Eye (tissue), 1 donor: ENCODE measurements around the gene LPIN1.
"Not testable (repeated sequence)": the region's sequence is repeated elsewhere in the genome, so short reads cannot be mapped to it uniquely, and the experiment has no call there.

Experiments used
- DNase-seq: peaks from one replicate; pipeline ENCODE4 v3.0.0-alpha.2; 2015

The LPIN1 gene

GRCh38 chr2:11813345-11813744 lies 66.9 kb downstream of the LPIN1 start:
- DNase-seq, result not testable (repeated sequence)

- DNase-seq, result no peak
Observed at GRCh38 chr2:11813951-11814350, 67.5 kb downstream of the LPIN1 start.

GRCh38 chr2:11814979-11815510 lies 68.6 kb downstream of the LPIN1 start:
- DNase-seq, result no peak

DNA sequence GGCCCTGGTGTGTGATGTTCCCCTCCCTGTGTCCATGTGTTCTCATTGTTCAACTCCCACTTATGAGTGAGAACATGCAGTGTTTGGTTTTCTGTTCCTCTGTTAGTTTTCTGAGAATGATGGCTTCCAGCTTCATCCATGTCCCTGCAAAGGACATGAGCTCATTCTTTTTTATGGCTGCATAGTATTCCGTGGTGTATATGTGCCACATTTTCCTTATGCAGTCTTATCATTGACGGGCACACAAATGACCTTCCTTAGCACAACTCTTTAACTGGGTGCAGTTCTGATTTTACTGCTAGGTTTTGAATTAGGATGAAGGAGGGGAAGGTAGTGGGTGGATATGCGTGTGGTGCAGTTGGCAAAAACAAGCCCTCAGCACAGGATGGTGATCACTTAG lies 70.5 kb downstream of the LPIN1 start:
- not testable (repeated sequence) for DNase-seq

- DNase-seq, result no peak
Observed at GRCh38 chr2:11819235-11819729, 72.8 kb downstream of the LPIN1 start.

DNA sequence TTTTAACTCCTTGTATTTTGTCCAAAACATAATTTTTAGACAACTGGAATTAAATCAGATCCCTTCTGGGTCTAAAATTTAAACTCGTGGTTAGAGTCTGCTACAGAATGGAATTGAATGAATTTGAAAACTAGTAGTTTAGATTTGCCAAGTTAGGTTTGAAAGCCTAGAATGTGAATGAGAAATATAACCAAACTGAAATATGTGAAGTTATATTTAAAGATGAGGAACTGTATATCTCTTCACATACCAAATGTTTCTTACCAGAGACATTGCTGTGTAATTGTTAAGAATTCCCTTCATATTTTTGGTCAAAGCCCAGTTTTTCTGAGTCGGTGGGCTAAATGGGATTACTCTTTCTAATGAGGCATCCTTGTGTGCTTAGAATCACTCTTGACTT lies 74.2 kb downstream of the LPIN1 start:
- no peak for DNase-seq

DNA sequence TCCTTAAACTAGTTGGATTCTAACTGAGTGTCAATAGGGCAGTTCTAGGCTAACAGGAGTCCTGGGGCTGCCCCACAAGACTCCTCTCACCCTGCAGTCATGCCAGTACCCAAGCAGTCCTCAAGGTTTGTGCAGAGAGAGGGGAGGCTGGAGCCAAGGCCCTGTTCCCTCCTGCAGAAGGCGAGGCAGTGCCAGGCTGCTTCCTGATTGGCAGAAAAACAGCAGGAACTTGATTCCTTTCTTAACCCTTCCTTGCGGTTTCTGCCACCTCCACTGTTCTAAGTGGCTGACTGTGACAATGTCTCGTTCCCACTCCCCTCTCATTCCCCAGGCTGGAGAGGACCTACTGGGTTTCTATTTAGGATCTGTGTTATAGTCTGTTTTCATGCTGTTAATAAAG lies 75.3 kb downstream of the LPIN1 start:
- DNase-seq, result no peak

GRCh38 chr2:11822359-11822745 lies 75.9 kb downstream of the LPIN1 start:
- not testable (repeated sequence) for DNase-seq

DNA sequence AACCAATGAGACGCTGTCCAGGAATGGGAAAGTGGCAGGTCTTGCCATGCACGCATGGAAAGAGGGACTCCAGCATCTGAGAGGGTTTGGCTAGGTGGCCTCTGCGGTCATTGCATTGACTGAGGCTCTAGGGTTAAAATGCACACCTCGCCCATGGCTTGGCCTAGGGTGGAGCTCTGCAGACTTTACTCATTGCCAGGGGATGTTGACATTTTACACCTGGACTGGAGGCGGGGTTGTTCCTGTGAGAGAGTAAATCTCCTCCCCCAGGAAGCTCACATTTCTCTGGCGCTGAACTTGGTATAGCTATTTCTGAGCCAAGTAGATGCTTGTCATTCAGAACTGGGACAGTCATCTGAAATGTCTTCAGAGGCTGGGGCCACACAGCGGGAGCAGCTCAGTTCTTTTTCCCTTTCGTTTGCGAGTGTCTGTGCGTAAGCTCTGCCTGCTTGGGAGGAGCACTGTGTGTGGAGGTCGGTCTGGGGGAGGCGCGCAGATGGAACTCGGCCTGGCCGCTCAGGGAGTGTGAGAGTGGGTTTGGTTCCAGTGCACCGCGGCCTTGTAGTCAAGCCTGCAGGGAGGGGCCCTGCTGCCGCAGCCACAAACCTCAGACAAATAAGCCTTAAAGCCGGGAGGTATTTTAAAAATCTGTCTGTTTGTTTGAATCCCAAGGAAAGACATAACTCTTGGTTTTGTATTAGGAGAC lies 76.5 kb downstream of the LPIN1 start:
- DNase-seq, result no peak

- DNase-seq, result no peak
Observed at GRCh38 chr2:11824901-11825828, 78.7 kb downstream of the LPIN1 start.

DNA sequence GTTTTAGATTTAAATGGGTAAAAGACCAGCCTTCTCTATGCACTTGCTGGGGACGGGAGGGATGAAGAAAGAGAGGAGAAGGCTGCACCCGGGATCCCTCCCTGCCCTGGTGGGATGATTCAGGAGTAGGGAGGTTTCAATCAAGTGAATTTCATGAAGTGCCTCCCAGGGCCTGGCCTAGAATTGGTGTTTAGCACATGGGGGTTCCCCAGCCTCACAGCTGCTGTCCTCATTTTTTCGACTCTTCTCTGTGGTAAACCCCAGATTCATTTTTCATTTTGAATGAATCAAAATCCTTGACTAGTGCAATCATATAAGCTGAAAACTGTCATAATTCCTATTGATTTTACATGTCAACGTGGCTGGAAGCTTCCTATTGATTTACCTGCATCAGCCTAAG lies 81.1 kb downstream of the LPIN1 start:
- no peak for DNase-seq

DNA sequence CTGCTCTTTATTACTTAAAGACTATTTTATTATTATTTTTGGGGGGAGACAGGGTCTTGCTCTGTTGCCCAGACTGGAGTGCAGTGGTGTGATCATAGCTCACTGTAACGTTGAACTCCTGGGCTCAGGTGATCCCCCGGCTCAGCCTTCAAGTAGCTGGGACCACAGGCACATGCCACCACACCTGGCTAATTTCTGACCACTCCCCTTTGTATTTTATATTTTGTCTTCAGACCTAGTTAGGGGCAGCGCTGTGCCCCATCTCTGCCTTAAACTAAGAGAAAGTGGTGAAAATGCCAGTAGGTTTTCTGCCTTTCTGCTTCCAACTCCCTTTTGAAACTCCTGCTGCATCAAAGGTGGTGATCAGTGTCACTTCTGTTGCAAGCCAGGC lies 82.5 kb downstream of the LPIN1 start:
- no peak for DNase-seq

GRCh38 chr2:11829324-11829946 lies 83.0 kb downstream of the LPIN1 start:
- DNase-seq, result peak; percentile 77

- peak; percentile 88 for DNase-seq
Observed at GRCh38 chr2:11829947-11830707, 83.7 kb downstream of the LPIN1 start.

DNA sequence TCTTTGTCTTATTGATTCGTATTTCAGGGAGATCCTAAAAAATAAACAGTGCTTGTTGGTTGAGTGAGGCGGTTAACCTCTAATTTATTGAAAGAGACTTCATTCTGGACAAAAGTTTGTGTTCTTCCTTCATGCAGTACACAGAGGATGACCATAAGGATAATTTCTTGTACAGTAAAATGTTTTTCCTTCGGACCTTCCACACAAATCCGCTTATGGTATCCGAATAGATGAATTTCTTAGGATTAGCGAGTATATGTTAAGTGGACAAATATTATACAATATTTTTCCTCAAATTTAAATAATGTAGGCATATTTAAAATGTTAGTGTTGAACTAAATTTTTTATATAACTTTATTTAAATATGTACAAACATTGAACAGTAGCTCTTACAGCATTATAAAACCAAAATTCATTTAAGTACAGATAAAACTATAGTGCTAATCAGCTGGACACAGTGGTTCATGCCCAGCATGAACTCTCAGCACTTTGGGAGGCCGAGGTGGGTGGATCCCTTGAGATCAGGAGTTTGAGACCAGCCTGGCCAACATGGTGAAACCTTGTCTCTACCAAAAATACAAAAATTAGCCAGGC lies 84.4 kb downstream of the LPIN1 start:
- DNase-seq, result no peak

DNA sequence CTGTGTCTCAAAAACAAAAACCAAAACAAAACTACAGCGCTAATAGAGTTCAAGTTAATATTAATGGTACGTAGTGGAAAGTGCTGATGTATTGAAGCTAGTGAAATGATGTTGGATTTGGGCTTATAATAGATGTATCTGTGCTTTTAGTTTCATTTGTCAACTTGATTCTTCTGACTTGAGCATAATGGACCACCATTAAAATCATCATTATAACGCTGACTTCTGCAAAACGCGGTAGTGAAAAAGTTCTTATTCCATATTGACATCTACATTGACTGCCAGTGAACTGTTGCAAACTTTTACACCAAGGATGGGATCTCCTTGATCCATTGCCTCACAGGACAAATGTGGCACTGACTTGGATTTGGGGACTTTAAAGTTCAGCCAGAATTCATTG lies 85.0 kb downstream of the LPIN1 start:
- no peak for DNase-seq

DNA sequence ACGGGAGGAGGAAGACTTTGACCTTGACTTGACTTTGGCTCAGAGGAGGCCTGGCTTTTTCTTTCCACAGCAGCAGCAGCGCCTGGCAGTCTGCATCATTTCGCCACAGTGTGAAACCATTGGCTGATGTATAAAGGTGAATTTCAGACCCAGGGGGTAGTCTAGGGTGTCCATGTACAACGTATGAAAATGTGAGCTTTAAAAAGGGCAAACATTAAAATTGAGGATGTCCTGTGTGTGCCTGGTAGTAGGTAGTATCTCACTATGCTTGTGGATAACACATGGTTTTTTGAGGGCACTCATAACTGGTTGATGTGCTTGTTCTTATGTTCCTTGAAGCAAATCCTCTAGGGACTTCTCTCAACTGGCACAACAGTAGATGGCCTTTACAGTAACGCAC lies 86.1 kb downstream of the LPIN1 start:
- no peak for DNase-seq

DNA sequence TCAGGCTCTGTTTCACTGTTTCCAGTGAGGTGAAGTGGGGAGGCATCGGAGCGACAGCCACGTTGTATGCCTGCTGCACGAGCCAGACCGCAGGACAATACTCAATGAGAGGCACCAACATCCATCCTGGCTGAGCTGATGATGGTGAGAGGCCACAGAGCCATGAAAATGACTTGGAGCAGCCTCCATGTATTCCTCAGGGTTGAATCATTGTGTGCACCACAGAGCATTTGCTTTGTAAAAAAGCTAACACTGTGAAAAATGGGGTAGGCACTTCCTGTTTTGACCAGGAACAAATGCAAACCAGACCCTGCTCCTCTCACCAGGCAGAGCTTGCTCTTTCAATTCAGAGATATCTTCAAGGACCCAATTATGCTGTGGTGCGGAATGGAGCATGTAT lies 87.2 kb downstream of the LPIN1 start:
- peak; percentile 31 for DNase-seq

GRCh38 chr2:11835403-11835802 lies 89.0 kb downstream of the LPIN1 start:
- no peak for DNase-seq

GRCh38 chr2:11836647-11837219 lies 90.3 kb downstream of the LPIN1 start:
- no peak for DNase-seq

GRCh38 chr2:11837875-11838734 lies 91.7 kb downstream of the LPIN1 start:
- no peak for DNase-seq
